Skeletal muscle tissue (tissue), 4 donors: Measurements from ENCODE around the gene PPP2R1B. TPM values are rescaled to one million over a fixed set of nuclear protein-coding genes. Genes with fewer than 3 reads are reported as not detected.
"Not testable (repeated sequence)": the region's sequence is repeated elsewhere in the genome, so short reads cannot be mapped to it uniquely, and the experiment has no call there.

Experiments
- H3K27ac ChIP-seq: one replicate; pipeline ENCODE4 v1.7.0; 2013; ENCODE audit warnings: mild to moderate bottlenecking, low read depth, low read length, inconsistent platforms
- H3K27me3 ChIP-seq, 3 donors: one replicate each; pipeline ENCODE4 v1.7.0; 2013; ENCODE audit warnings: low read length in 3 of 3; ENCODE audit not compliant: control insufficient read depth in 3 of 3, insufficient read depth in 3 of 3
- H3K36me3 ChIP-seq, 3 donors: one replicate each; pipeline ENCODE4 v1.7.0; 2013; ENCODE audit warnings: low read length in 3 of 3; ENCODE audit not compliant: control insufficient read depth in 3 of 3, insufficient read depth in 3 of 3
- H3K4me1 ChIP-seq, 3 donors: one replicate each; pipeline ENCODE4 v1.7.0; 2013; ENCODE audit warnings: low read length in 3 of 3, mild to moderate bottlenecking in 3 of 3; ENCODE audit not compliant: control insufficient read depth in 3 of 3, insufficient read depth in 3 of 3
- H3K4me3 ChIP-seq, 3 donors: one replicate each; pipeline ENCODE4 v1.7.0; 2013; ENCODE audit warnings: low read length in 3 of 3
- H3K9ac ChIP-seq, 3 donors: one replicate each; pipeline ENCODE4 v1.7.0; 2013; ENCODE audit warnings: low read length in 3 of 3, mild to moderate bottlenecking in 3 of 3, moderate library complexity in 2 of 3, low read depth in 1 of 3
- H3K9me3 ChIP-seq, 3 donors: one replicate each; pipeline ENCODE4 v1.7.0; 2013; ENCODE audit warnings: low read length in 3 of 3; ENCODE audit not compliant: control insufficient read depth in 3 of 3
- total RNA-seq: library from RNA; depleted of rRNA; stranded (reverse); fragments of >200 nt; gene quantifications from one replicate; pipeline ENCODE4 v1.2.3, GENCODE V29; 2014
- donor health status: Osteomylitis.

Gene PPP2R1B
- total RNA-seq, 1 donor from 2014 or later: 25.1 TPM

GRCh38 chr11:111785886-111786412, 19.8 kb upstream of the PPP2R1B start:
- peaks cover 15 to 28% (median 20%) of the 10 kb centered on the region in 3 donors for H3K4me1 ChIP-seq
- H3K36me3 ChIP-seq: peaks cover 0 to 12% (median 0%) of the 10 kb centered on the region in 3 donors
- H3K27me3 ChIP-seq: no peaks in the 10 kb centered on the region
- peak overlapping the region; percentile 38 for H3K27ac ChIP-seq
- no peaks in the 10 kb centered on the region for H3K9me3 ChIP-seq
- no peak overlapping the region for H3K4me3 ChIP-seq
- H3K9ac ChIP-seq: no peak overlapping the region

DNA sequence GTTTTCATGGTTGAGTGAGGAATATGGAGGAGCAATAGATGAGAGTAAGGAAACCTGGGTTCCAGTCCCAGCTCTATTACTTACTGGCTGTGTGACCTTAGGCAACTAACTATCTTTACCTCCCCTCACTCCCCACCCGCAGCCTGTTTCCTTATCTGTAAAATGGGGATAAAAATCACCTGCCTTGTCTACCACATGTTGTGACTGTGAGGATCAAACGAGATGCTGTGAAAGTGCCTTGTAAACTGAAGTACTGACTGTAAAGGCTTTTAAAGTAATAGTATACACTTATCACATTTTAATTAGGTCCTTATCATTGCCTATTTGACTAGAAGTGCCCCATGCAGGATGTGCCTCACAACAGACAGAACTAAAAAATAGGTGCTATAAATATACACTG, 18.9 kb upstream of the PPP2R1B start:
- H3K36me3 ChIP-seq: peaks cover 0 to 12% (median 0%) of the 10 kb centered on the region in 3 donors
- no peak overlapping the region for H3K9ac ChIP-seq
- H3K27ac ChIP-seq: no peak overlapping the region
- H3K4me3 ChIP-seq: no peak overlapping the region
- peaks cover 15 to 28% (median 20%) of the 10 kb centered on the region in 3 donors for H3K4me1 ChIP-seq
- H3K27me3 ChIP-seq: no peaks in the 10 kb centered on the region
- H3K9me3 ChIP-seq: no peaks in the 10 kb centered on the region

DNA sequence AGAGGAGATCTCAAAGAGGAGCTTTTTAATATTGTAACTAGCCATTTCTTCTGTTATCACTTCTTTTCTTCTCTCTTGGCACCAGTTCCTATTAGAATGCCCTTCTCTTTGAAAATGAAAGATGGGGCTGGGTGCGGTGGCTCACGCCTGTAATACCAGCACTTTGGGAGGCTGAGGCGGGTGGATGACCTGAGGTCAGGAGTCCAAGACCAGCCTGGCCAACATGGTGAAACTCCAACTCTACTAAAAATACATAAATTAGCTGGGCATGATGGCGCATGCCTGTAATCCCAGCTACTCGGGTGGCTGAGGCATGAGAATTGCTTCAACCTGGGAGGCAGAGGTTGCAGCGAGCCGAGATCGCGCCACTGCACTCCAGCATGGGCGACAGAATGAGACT, 18.1 kb upstream of the PPP2R1B start:
- H3K9me3 ChIP-seq, H3K4me3 ChIP-seq, H3K27ac ChIP-seq, H3K27me3 ChIP-seq, H3K9ac ChIP-seq: not testable (repeated sequence)
- Histone ChIP-seq H3K4me1 (peaks cover 15 to 28% (median 20%) of the 10 kb centered on the region in 3 donors), H3K36me3 (peaks cover 0 to 12% (median 0%) of the 10 kb centered on the region in 3 donors)

DNA sequence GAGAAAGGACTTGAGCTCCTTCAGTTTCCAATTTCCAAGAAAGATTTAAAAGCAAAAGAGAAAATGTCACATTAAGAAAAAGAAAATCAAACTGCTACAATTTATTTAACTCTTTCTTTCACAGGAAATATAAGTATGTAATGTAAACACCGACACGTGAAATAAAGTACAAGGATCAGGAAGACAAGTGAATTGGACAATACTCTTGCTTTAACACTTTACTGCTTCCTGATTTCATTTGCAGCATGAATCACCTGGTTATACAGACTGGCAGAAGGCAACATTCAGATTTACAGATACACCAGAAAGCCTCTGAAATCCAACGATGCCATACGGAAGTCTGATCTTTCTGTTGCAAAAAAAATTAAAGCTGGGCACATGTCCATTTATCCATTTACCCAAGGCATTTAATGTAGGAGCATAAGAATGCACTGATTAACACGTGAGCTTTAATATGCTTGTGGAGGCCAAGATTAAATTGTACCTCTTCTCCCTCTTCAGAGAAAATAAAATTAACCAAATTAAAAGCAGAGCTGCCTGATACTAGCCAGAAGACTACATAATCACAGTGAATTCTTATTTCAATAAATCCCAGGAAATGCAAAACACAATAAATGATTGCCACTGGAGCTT, 16.0 kb upstream of the PPP2R1B start:
- Histone ChIP-seq H3K27me3 (no peaks in the 10 kb centered on the region), H3K9me3 (no peaks in the 10 kb centered on the region), H3K9ac (no peak overlapping the region), H3K4me1 (peaks cover 10 to 20% (median 12%) of the 10 kb centered on the region in 3 donors), H3K36me3 (peaks cover 0 to 12% (median 0%) of the 10 kb centered on the region in 3 donors), H3K27ac (no peak overlapping the region), H3K4me3 (no peak overlapping the region)

GRCh38 chr11:111779118-111779517, 12.9 kb upstream of the PPP2R1B start:
- Histone ChIP-seq H3K27ac (no peak overlapping the region), H3K9ac (no peak overlapping the region), H3K27me3 (no peaks in the 10 kb centered on the region), H3K9me3 (no peaks in the 10 kb centered on the region), H3K4me3 (no peak overlapping the region), H3K4me1 (peaks cover 0 to 3% (median 3%) of the 10 kb centered on the region in 3 donors), H3K36me3 (peaks cover 0 to 2% (median 0%) of the 10 kb centered on the region in 3 donors)

GRCh38 chr11:111778047-111778558, 11.9 kb upstream of the PPP2R1B start:
- H3K4me3 ChIP-seq: no peak overlapping the region
- peaks cover 0 to 3% (median 3%) of the 10 kb centered on the region in 3 donors for H3K4me1 ChIP-seq
- no peaks in the 10 kb centered on the region for H3K27me3 ChIP-seq
- H3K36me3 ChIP-seq: no peaks in the 10 kb centered on the region
- no peak overlapping the region for H3K9ac ChIP-seq
- no peaks in the 10 kb centered on the region for H3K9me3 ChIP-seq
- no peak overlapping the region for H3K27ac ChIP-seq

DNA sequence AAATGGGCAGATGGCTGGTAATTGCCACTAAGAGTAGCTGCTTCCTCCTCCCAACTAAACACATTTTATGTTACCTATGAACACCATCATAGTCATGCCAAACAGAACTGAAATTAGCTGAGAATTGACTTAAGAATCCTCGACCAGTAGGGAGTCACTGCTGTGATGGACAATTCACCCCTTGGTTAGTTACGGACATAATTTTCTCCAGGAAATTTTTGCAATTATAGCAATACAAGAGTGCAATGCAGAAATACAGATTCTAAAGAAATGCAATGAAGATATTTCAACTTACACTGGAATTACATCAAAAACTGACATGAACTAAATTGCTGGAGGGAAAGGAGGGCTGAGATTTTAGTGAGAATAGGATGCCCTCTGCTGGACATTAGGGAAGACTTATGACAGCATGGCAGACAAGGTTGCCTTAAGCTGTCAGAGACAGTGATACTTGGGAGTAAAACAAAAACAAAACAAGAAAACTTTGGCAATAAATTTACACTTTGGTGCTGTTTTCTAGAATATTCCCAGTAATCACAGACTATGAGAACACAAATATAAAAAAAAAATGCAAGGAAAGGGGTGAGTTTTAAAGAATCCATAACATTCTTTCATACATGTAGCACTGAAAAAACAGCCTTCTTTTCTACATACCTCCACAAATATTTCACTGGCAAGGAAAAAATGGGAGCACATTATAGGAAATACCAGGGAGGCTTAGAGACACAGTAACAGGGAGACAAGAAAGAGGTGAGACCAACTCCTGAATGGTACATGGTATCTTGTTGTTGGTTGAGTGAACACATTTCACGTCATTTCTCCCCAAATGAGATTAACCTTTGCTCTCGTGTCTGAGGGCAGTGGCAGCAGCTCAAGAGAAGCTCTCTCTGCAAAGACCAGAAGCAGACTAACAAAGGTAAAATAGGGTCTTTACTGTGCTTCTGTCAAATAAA, 11.2 kb upstream of the PPP2R1B start:
- no peaks in the 10 kb centered on the region for H3K9me3 ChIP-seq
- no peaks in the 10 kb centered on the region for H3K27me3 ChIP-seq
- no peak overlapping the region for H3K27ac ChIP-seq
- no peak overlapping the region for H3K9ac ChIP-seq
- peaks cover 0 to 3% (median 3%) of the 10 kb centered on the region in 3 donors for H3K4me1 ChIP-seq
- H3K4me3 ChIP-seq: no peak overlapping the region
- no peaks in the 10 kb centered on the region for H3K36me3 ChIP-seq

- Histone ChIP-seq H3K27ac (no peak overlapping the region), H3K4me3 (no peak overlapping the region), H3K9ac (no peak overlapping the region), H3K36me3 (no peaks in the 10 kb centered on the region), H3K4me1 (peaks cover 0 to 3% (median 3%) of the 10 kb centered on the region in 3 donors), H3K27me3 (no peaks in the 10 kb centered on the region), H3K9me3 (no peaks in the 10 kb centered on the region)
Observed at GRCh38 chr11:111776398-111777093, 10.4 kb upstream of the PPP2R1B start.

- no peak overlapping the region for H3K4me3 ChIP-seq
- H3K9me3 ChIP-seq: no peaks in the 10 kb centered on the region
- H3K36me3 ChIP-seq: no peaks in the 10 kb centered on the region
- H3K4me1 ChIP-seq: peaks cover 0 to 3% (median 3%) of the 10 kb centered on the region in 3 donors
- peak overlapping the region; percentile 42 for H3K27ac ChIP-seq
- H3K9ac ChIP-seq: no peak overlapping the region
- no peaks in the 10 kb centered on the region for H3K27me3 ChIP-seq
Observed at GRCh38 chr11:111774955-111775710, 8.9 kb upstream of the PPP2R1B start.
